Activated naive CD4-positive, alpha-beta T cell treated with anti-CD3 and anti-CD28 coated beads, Interleukin-2, amount 10 ng/mL, durations not matched to agents 5 hours and 36 hours (primary cell): Measurements from ENCODE around the gene LYRM1. TPM values are rescaled to one million over a fixed set of nuclear protein-coding genes. Genes with fewer than 3 reads are reported as not detected.

Source experiments
- total RNA-seq, 2 experiments: library from RNA; stranded (reverse); gene quantifications; one replicate each; pipeline ENCODE4 v1.2.3, GENCODE V29; 2021

Gene LYRM1
- total RNA-seq = 10 to 100 TPM; 22.1 to 23.5 TPM

DNA sequence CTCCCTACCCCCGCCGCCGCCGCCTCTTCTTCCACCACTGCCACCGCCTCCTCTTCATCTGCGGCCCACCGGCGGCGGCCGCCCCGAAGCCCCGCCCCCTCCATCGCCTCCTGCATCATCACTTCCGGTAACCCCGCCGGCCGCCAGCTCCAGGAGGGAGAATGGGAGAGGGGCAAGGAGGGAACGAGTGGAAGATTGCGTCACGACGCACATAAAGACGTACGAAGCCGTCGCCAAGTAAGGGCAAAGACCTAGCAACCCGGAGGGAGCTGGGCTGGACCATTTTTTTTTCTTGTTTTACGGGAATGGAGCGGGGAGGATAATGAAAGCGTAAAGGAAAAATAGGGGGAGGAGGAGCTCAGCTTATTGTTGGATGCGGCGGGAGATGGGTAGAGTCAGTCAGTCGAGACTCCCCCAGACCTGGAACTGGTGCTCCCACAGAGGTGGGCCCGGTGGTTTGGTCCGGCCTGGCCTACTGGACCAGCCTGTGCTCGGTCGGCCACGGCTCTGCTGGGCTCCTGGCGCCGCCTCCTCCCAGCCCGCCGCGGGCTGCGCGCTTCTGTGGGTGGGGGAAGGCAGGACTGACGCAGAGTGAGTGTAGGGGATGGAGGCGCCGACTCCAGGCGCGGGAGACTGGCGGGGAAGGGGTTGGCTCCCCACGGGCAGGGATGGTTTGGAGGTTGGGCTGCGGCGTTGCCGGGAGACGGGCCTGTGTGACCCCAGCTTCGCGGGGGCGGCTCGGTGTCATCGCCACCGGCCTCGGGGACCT, at the start of gene LYRM1, which contains the start of gene DCUN1D3:
LYRM1 (plus strand) TSS at position 473 of the 769 bp plus-strand sequence. CDS start 14,785 bp downstream, outside the sequence.
DCUN1D3 (minus strand) TSS at position 60 of the 769 bp plus-strand sequence. CDS start 37,820 bp downstream, outside the sequence.

Other genes with a start within 250 kb of the LYRM1 start
- under 1 TPM; 0.17 to 0.38 TPM for gene ACSM1, start 203.1 kb upstream of the LYRM1 start, total RNA-seq
- 10 to 100 TPM; 43.3 to 45.1 TPM for gene THUMPD1, start 159.0 kb upstream of the LYRM1 start, total RNA-seq
- 1 to 10 TPM; 3.9 to 6.3 TPM for gene ACSM3, start 136.8 kb upstream of the LYRM1 start, total RNA-seq
- 1 to 10 TPM; 8.4 to 8.8 TPM for gene ERI2, start 94.3 kb upstream of the LYRM1 start, total RNA-seq
- gene REXO5, start 94.2 kb upstream of the LYRM1 start, total RNA-seq = 10 to 100 TPM in 1 of 2 experiments, 1 to 10 TPM in 1; 9.9 to 11.1 TPM
- gene DCUN1D3, start 413 bp upstream of the LYRM1 start, total RNA-seq = 10 to 100 TPM in 1 of 2 experiments, 1 to 10 TPM in 1; 9.3 to 10.3 TPM